Measurements from ENCODE around the gene SLC39A11.
"Not testable (repeated sequence)": the region's sequence is repeated elsewhere in the genome, so short reads cannot be mapped to it uniquely, and the experiment has no call there.

The SLC39A11 gene

GRCh38 chr17:72943826-72944689, 148.4 kb downstream of the SLC39A11 start:
- DNase-seq: no peak

GRCh38 chr17:72942579-72942978, 149.9 kb downstream of the SLC39A11 start:
- no peak for DNase-seq

GRCh38 chr17:72940496-72940895, 152.0 kb downstream of the SLC39A11 start:
- no peak for DNase-seq

GRCh38 chr17:72938482-72938881, 154.0 kb downstream of the SLC39A11 start:
- DNase-seq: no peak

- no peak for DNase-seq
Measured at GRCh38 chr17:72937707-72938106, 154.8 kb downstream of the SLC39A11 start.

- DNase-seq: not testable (repeated sequence)
Measured at GRCh38 chr17:72937254-72937653, 155.2 kb downstream of the SLC39A11 start.

GRCh38 chr17:72935984-72936383, 156.5 kb downstream of the SLC39A11 start:
- DNase-seq: no peak

GRCh38 chr17:72934927-72935326, 157.6 kb downstream of the SLC39A11 start:
- no peak for DNase-seq

- no peak for DNase-seq
Measured at GRCh38 chr17:72931635-72932034, 160.9 kb downstream of the SLC39A11 start.

GRCh38 chr17:72931163-72931562, 161.3 kb downstream of the SLC39A11 start:
- no peak for DNase-seq

- no peak for DNase-seq
Measured at GRCh38 chr17:72930031-72930430, 162.5 kb downstream of the SLC39A11 start.

- no peak for DNase-seq
Measured at GRCh38 chr17:72928454-72929136, 163.9 kb downstream of the SLC39A11 start.

GRCh38 chr17:72927760-72928159, 164.7 kb downstream of the SLC39A11 start:
- DNase-seq: no peak

GRCh38 chr17:72927146-72927545, 165.3 kb downstream of the SLC39A11 start:
- no peak for DNase-seq

GRCh38 chr17:72926171-72926570, 166.3 kb downstream of the SLC39A11 start:
- no peak for DNase-seq

GRCh38 chr17:72924196-72924595, 168.3 kb downstream of the SLC39A11 start:
- DNase-seq: no peak

- no peak for DNase-seq
Measured at GRCh38 chr17:72922219-72922618, 170.3 kb downstream of the SLC39A11 start.

- no peak for DNase-seq
Measured at GRCh38 chr17:72921347-72922054, 171.0 kb downstream of the SLC39A11 start.

- DNase-seq: no peak
Measured at GRCh38 chr17:72920513-72920912, 172.0 kb downstream of the SLC39A11 start.

GRCh38 chr17:72916991-72917390, 175.5 kb downstream of the SLC39A11 start:
- DNase-seq: no peak

- no peak for DNase-seq
Measured at GRCh38 chr17:72915625-72916081, 176.8 kb downstream of the SLC39A11 start.

- DNase-seq: no peak
Measured at GRCh38 chr17:72913142-72913682, 179.3 kb downstream of the SLC39A11 start.

- no peak for DNase-seq
Measured at GRCh38 chr17:72906306-72906705, 186.2 kb downstream of the SLC39A11 start.
